Upper lobe of left lung (tissue), 6 donors: ENCODE results near the gene COL23A1. TPM values are rescaled to one million over a fixed set of nuclear protein-coding genes. Genes with fewer than 3 reads are reported as not detected.

Source experiments
- ATAC-seq, 2 donors: fragments of 200-7000 bp; cut with Tn5 transposase; one replicate each; pipeline ENCODE4 v1.9.1; 2022; ENCODE audit warnings: mild to moderate bottlenecking in 2 of 2, moderate library complexity in 2 of 2; ENCODE audit not compliant: low FRiP score in 2 of 2
- DNase-seq, 2 donors: peaks; one replicate each; pipeline ENCODE4 v3.0.0-alpha.2; 2019 to 2020
- H3K27ac ChIP-seq, 4 donors: fragments of 200-600 bp; sonication (generic); one replicate each; pipeline ENCODE4 v1.5.1; 2016 to 2019
- H3K27me3 ChIP-seq, 4 donors: fragments of 200-600 bp; sonication (generic); one replicate each; pipeline ENCODE4 v1.5.1; 2017 to 2019
- H3K36me3 ChIP-seq, 4 donors: fragments of 200-600 bp; sonication (generic); one replicate each; pipeline ENCODE4 v1.5.1; 2016 to 2019
- H3K4me1 ChIP-seq, 4 donors: fragments of 200-600 bp; sonication (generic); one replicate each; pipeline ENCODE4 v1.5.1; 2018 to 2019
- H3K4me3 ChIP-seq, 4 donors: fragments of 200-600 bp; sonication (generic); one replicate each; pipeline ENCODE4 v1.5.1; 2017 to 2019; ENCODE audit warnings: mild to moderate bottlenecking in 2 of 4, moderate library complexity in 1 of 4
- H3K9me3 ChIP-seq, 4 donors: fragments of 200-600 bp; sonication (generic); one replicate each; pipeline ENCODE4 v1.5.1; 2018 to 2019
- CTCF ChIP-seq, 6 experiments: fragments of 450-650 bp in 4 of 6; fragments of 200-600 bp in 2 of 6; sonication (generic) in 2 of 6; IDR thresholded peaks; one replicate each; pipeline ENCODE4 v1.5.1; 2016 to 2019; ENCODE audit warnings: antibody characterized with exemption in 6 of 6
- EP300 ChIP-seq, 4 donors: sonication (generic); formaldehyde crosslinking; IDR thresholded peaks; one replicate each; pipeline ENCODE4 v1.5.1; 2017; ENCODE audit warnings: antibody characterized with exemption in 4 of 4, control low read depth in 2 of 4
- POLR2A ChIP-seq, 4 donors: fragments of 450-650 bp; IDR thresholded peaks; one replicate each; pipeline ENCODE4 v1.5.1; 2016 to 2017; ENCODE audit warnings: antibody characterized with exemption in 4 of 4, mild to moderate bottlenecking in 2 of 4
- POLR2AphosphoS5 ChIP-seq, 2 donors: sonication (generic); formaldehyde crosslinking; IDR thresholded peaks; one replicate each; pipeline ENCODE4 v1.5.1; 2017; ENCODE audit warnings: antibody characterized with exemption in 2 of 2
- WGBS, 2 donors: methylation state at CpG; one replicate each; pipeline ENCODE4 v1.1.5; 2017 to 2018; 5-methylcytosine and 5-hydroxymethylcytosine counted together
- total RNA-seq, 6 donors: library from RNA; depleted of rRNA in 4 of 6; stranded (reverse); fragments of >200 nt in 4 of 6; gene quantifications; one replicate each; pipeline versions ENCODE4 v1.1.0 to v1.2.1, GENCODE V29; 2016 to 2021
- donor health status: DM: no; HTN: no; CAD: no; lungs with moderate emphysema.
- donor health status: DM: no; HTN: yes; CAD: no; lungs with severe emphysema.

COL23A1 gene
- total RNA-seq, 6 donors from 2014 or later, result 0.61 to 3.1 (median 1.5) TPM

GRCh38 chr5:178391480-178391879, 198.7 kb downstream of the COL23A1 start:
- ATAC-seq (no peak), DNase-seq (no peak)
- WGBS, 2 donors, result 49 to 50% methylated on average over 4 of the region's 4 CpGs
- Histone ChIP-seq H3K36me3 (no peaks in the 10 kb centered on the region), H3K4me1 (peaks cover 0 to 20% (median 10%) of the 10 kb centered on the region in 4 donors), H3K27ac (no peak overlapping the region), H3K4me3 (no peak overlapping the region), H3K27me3 (no peaks in the 10 kb centered on the region), H3K9me3 (no peaks in the 10 kb centered on the region)
- TF ChIP-seq POLR2A (IDR thresholded peaks at IDR 0.05) (no peak), POLR2AphosphoS5 (IDR thresholded peaks at IDR 0.05) (no peak), CTCF (IDR thresholded peaks at IDR 0.05) (no peak), EP300 (IDR thresholded peaks at IDR 0.05) (no peak)

GRCh38 chr5:178389796-178390195, 200.4 kb downstream of the COL23A1 start:
- WGBS, 2 donors, result 76 to 80% methylated on average over 2 to 12 of the region's 12 CpGs
- no peak for ATAC-seq
- peak overlapping the region in 1 of 4 donors; percentile 15 for H3K27ac ChIP-seq
- DNase-seq, result peak in 1 of 2 donors; percentile 39
- TF ChIP-seq CTCF (IDR thresholded peaks at IDR 0.05) (no peak), POLR2AphosphoS5 (IDR thresholded peaks at IDR 0.05) (no peak), EP300 (IDR thresholded peaks at IDR 0.05) (no peak), POLR2A (IDR thresholded peaks at IDR 0.05) (no peak)
- no peak overlapping the region for H3K4me3 ChIP-seq
- H3K4me1 ChIP-seq, result peaks cover 0 to 20% (median 10%) of the 10 kb centered on the region in 4 donors
- no peaks in the 10 kb centered on the region for H3K36me3 ChIP-seq
- H3K9me3 ChIP-seq, result no peaks in the 10 kb centered on the region
- H3K27me3 ChIP-seq, result no peaks in the 10 kb centered on the region

GRCh38 chr5:178389026-178389729, 201.0 kb downstream of the COL23A1 start:
- H3K9me3 ChIP-seq, result no peaks in the 10 kb centered on the region

GRCh38 chr5:178388386-178389025, 201.7 kb downstream of the COL23A1 start:
- peaks cover 5 to 15% (median 6%) of the 10 kb centered on the region in 4 donors for H3K4me1 ChIP-seq
- H3K4me3 ChIP-seq, result no peak overlapping the region
- no peak overlapping the region for H3K27ac ChIP-seq
- no peaks in the 10 kb centered on the region for H3K36me3 ChIP-seq
- DNase-seq (peak in 1 of 2 donors; percentile 69), ATAC-seq (peak in 1 of 2 donors; percentile 66)
- 60% methylated on average over 8 of the region's 8 CpGs for WGBS, 2 donors
- TF ChIP-seq CTCF (IDR thresholded peaks at IDR 0.05) (no peak), POLR2AphosphoS5 (IDR thresholded peaks at IDR 0.05) (peak; percentile 30 to 36)
- H3K9me3 ChIP-seq, result no peaks in the 10 kb centered on the region
- no peaks in the 10 kb centered on the region for H3K27me3 ChIP-seq

More at GRCh38 chr5:178389026-178389729, 201.0 kb downstream of the COL23A1 start:
- H3K4me3 ChIP-seq, result no peak overlapping the region
- TF ChIP-seq EP300 (IDR thresholded peaks at IDR 0.05) (no peak), POLR2A (IDR thresholded peaks at IDR 0.05) (no peak)
- no peak for DNase-seq
- no peaks in the 10 kb centered on the region for H3K27me3 ChIP-seq
- H3K4me1 ChIP-seq, result peaks cover 2 to 20% (median 9%) of the 10 kb centered on the region in 4 donors
- no peak for ATAC-seq
- H3K36me3 ChIP-seq, result no peaks in the 10 kb centered on the region
- 68 to 87% methylated on average over 8 of the region's 8 CpGs for WGBS, 2 donors
- H3K27ac ChIP-seq, result peak overlapping the region in 1 of 4 donors; percentile 15

GRCh38 chr5:178387856-178388190, 202.4 kb downstream of the COL23A1 start:
- Histone ChIP-seq H3K4me1 (peaks cover 2 to 13% (median 5%) of the 10 kb centered on the region in 4 donors), H3K9me3 (no peaks in the 10 kb centered on the region), H3K36me3 (no peaks in the 10 kb centered on the region), H3K27me3 (no peaks in the 10 kb centered on the region), H3K27ac (no peak overlapping the region), H3K4me3 (no peak overlapping the region)
- no peak for TF ChIP-seq CTCF (IDR thresholded peaks at IDR 0.05)
- no peak for TF ChIP-seq EP300 (IDR thresholded peaks at IDR 0.05)
- no peak for TF ChIP-seq POLR2AphosphoS5 (IDR thresholded peaks at IDR 0.05)
- TF ChIP-seq POLR2A (IDR thresholded peaks at IDR 0.05), result no peak
- 85 to 92% methylated on average over 5 to 7 of the region's 7 CpGs for WGBS, 2 donors
- no peak for DNase-seq
- ATAC-seq, result no peak
